Measurements from ENCODE around the gene MISP. TPM values are rescaled to one million over a fixed set of nuclear protein-coding genes. Genes with fewer than 3 reads are reported as not detected.

Gene MISP
- total and polyA plus RNA-seq, 2 of the 13 experiments (the other 11 are each of a cell fraction or from before 2014, with no cell fraction given): 0.67 to 1.3 TPM

- TF ChIP-seq KIAA2018 (CRISPR knock-in tag; IDR thresholded peaks at IDR 0.05; ENCODE audit: borderline replicate concordance) (no peak), ZNF503 (CRISPR knock-in tag; IDR thresholded peaks at IDR 0.05) (0 out of 2 replicates have a peak, but pooled peaks have one; percentile 18), DMAP1 (CRISPR knock-in tag; IDR thresholded peaks at IDR 0.05) (peak; percentile 100), BHLHE40 (IDR thresholded peaks at IDR 0.05; ENCODE audit: low read length) (peak; percentile 80; the same call in 1 of the 2 replicates), ZNF274 (CRISPR knock-in tag; IDR thresholded peaks at IDR 0.05) (peak; percentile 68; the same call in 1 of the 2 replicates), TARDBP (CRISPR knock-in tag; IDR thresholded peaks at IDR 0.05) (peak; percentile 95), ARNT2 (CRISPR knock-in tag; IDR thresholded peaks at IDR 0.05; ENCODE audit: low read depth) (peak; percentile 39; the same call in 1 of the 2 replicates), TRIM22 (IDR thresholded peaks at IDR 0.05) (peak; percentile 96; the same call in 1 of the 2 replicates), SRF (IDR thresholded peaks at IDR 0.05; ENCODE audit: low read depth, low read length) (no peak), ZNF670 (CRISPR knock-in tag; IDR thresholded peaks at IDR 0.05; ENCODE audit: borderline replicate concordance) (no peak), CREB1 (IDR thresholded peaks at IDR 0.05) (peak; percentile 87), CREB1 (CRISPR knock-in tag; IDR thresholded peaks at IDR 0.05) (peak; percentile 83), ZNF720 (CRISPR knock-in tag; IDR thresholded peaks at IDR 0.05) (no peak), ARID2 (CRISPR knock-in tag; IDR thresholded peaks at IDR 0.05; ENCODE audit: borderline replicate concordance) (no peak), ZNF275 (CRISPR knock-in tag; IDR thresholded peaks at IDR 0.05; ENCODE audit: borderline replicate concordance) (peak; percentile 85; the same call in 1 of the 2 replicates), ZNF740 (CRISPR knock-in tag; IDR thresholded peaks at IDR 0.05) (no peak)
These were observed 46.0 kb downstream of the MISP start, which contains the start of gene PTBP1 (continued) for GRCh38 chr19:796692-797527.

All from HepG2 (cell line).